HCT116 (cell line): ENCODE measurements around the gene TTR. TPM values are rescaled to one million over a fixed set of nuclear protein-coding genes. Genes with fewer than 3 reads are reported as not detected.

Experiments
- ATAC-seq: fragments of 200-7000 bp; cut with Tn5 transposase; 2 replicates; pipeline ENCODE4 v1.9.1; 2020; ENCODE audit warnings: mild to moderate bottlenecking, moderate library complexity
- BruUV-seq: library from RNA; stranded (reverse); fragments of 400-500 nt; replicated peaks from 2 replicates; lab custom pipeline; 2021; lab: Mats Ljungman, UMichigan
- CTCF ChIA-PET: fragments of 300-600 bp; sonication (Branson Sonifier 250); formaldehyde crosslinking; loops from one replicate; lab custom pipeline; 2021; ENCODE audit warnings: antibody characterized with exemption; lab: Charles Lee
- POLR2A ChIA-PET: fragments of 300-600, 350-600 bp; sonication (Branson Sonifier 250); formaldehyde crosslinking; loops from one replicate; lab custom pipeline; 2021; ENCODE audit warnings: antibody characterized with exemption; lab: Charles Lee
- RAD21 ChIA-PET, 2 experiments: fragments of 300-600 bp; sonication (Branson Sonifier 250); formaldehyde crosslinking; loops; one replicate each; lab custom pipeline; 2023; ENCODE audit warnings: low total read pairs in 2 of 2; ENCODE audit not compliant: uncharacterized antibody in 2 of 2, unreplicated experiment in 2 of 2, low non-redundant PET in 1 of 2; lab: Charles Lee
- DNase-seq: peaks from one replicate; pipeline ENCODE4 v3.0.0-alpha.2; 2010; ENCODE audit warnings: low read depth, low spot score
- H2AFZ ChIP-seq: fragments of 200-600 bp; shearing (Covaris generic), sonication (generic); 2 replicates; pipeline ENCODE4 v1.6.1; 2017; ENCODE audit warnings: low read depth, mixed run types, mixed read lengths, antibody characterized with exemption, low read length; ENCODE audit not compliant: poor library complexity, severe bottlenecking
- H3K27ac ChIP-seq: 2 replicates; pipeline ENCODE4 v1.5.1; 2012; ENCODE audit warnings: low read depth, low read length
- H3K27me3 ChIP-seq: fragments of 200-600 bp; sonication (generic); 2 replicates; pipeline ENCODE4 v1.6.1; 2016; ENCODE audit warnings: mixed run types, low read length, mixed read lengths; ENCODE audit not compliant: insufficient read depth
- H3K36me3 ChIP-seq, 2 experiments: fragments of 200-500 bp in 1 of 2; fragments of 200-600 bp in 1 of 2; sonication (Bioruptor generic) in 1 of 2; sonication (generic) in 1 of 2; 2 replicates each; pipeline versions ENCODE4 v1.5.1 to v1.6.1; 2014 to 2016; ENCODE audit warnings: low read length in 2 of 2, inconsistent platforms in 1 of 2, mixed read lengths in 1 of 2, mixed run types in 1 of 2; ENCODE audit not compliant: insufficient read depth in 2 of 2, control insufficient read depth in 1 of 2
- H3K4me1 ChIP-seq, 2 experiments: fragments of 200-600 bp in 1 of 2; sonication (generic) in 1 of 2; 2 replicates each; pipeline versions ENCODE4 v1.5.1 to v1.6.1; 2012 to 2017; ENCODE audit warnings: low read length in 2 of 2, inconsistent platforms in 1 of 2, mild to moderate bottlenecking in 1 of 2, mixed read lengths in 1 of 2, mixed run types in 1 of 2, moderate library complexity in 1 of 2; ENCODE audit not compliant: insufficient read depth in 2 of 2, control insufficient read depth in 1 of 2
- H3K4me2 ChIP-seq: fragments of 200-600 bp; sonication (generic); 2 replicates; pipeline ENCODE4 v1.6.1; 2017; ENCODE audit warnings: mixed run types, low read length, mixed read lengths
- H3K4me3 ChIP-seq, 2 experiments: fragments of 200-600 bp in 1 of 2; sonication (generic) in 1 of 2; replicated peaks in 1 of 2; 2 replicates each; pipeline ENCODE4 v1.5.1; 2011 to 2016; ENCODE audit warnings: low read length in 2 of 2, control low read depth in 1 of 2, low read depth in 1 of 2, mild to moderate bottlenecking in 1 of 2, mixed read lengths in 1 of 2, mixed run types in 1 of 2
- H3K79me2 ChIP-seq: fragments of 200-600 bp; sonication (generic); 2 replicates; pipeline ENCODE4 v1.6.1; 2017; ENCODE audit warnings: mild to moderate bottlenecking, mixed run types, low read length, moderate library complexity, mixed read lengths; ENCODE audit not compliant: insufficient read depth
- H3K9ac ChIP-seq: fragments of 200-600 bp; sonication (generic); 2 replicates; pipeline ENCODE4 v1.6.1; 2016; ENCODE audit warnings: low read length, mixed read lengths
- H3K9me2 ChIP-seq: fragments of 200-600 bp; sonication (generic), shearing (Covaris generic); 2 replicates; pipeline ENCODE4 v1.6.1; 2017; ENCODE audit warnings: mixed run types, mild to moderate bottlenecking, moderate library complexity; ENCODE audit not compliant: insufficient read depth
- H3K9me3 ChIP-seq, 2 experiments: fragments of 200-500 bp in 1 of 2; fragments of 200-600 bp in 1 of 2; sonication (Bioruptor generic) in 1 of 2; sonication (generic) in 1 of 2; 2 replicates each; pipeline ENCODE4 v1.6.1; 2014 to 2017; ENCODE audit warnings: low read length in 2 of 2, mixed read lengths in 2 of 2, inconsistent platforms in 1 of 2, low read depth in 1 of 2, mild to moderate bottlenecking in 1 of 2, mixed run types in 1 of 2, moderate library complexity in 1 of 2; ENCODE audit not compliant: control insufficient read depth in 1 of 2, insufficient read depth in 1 of 2
- H4K20me1 ChIP-seq: fragments of 200-600 bp; sonication (generic), shearing (Covaris generic); 2 replicates; pipeline ENCODE4 v1.6.1; 2017; ENCODE audit warnings: mixed run types, mild to moderate bottlenecking, moderate library complexity; ENCODE audit not compliant: insufficient read depth
- ATF3 ChIP-seq: IDR thresholded peaks from 2 replicates; pipeline ENCODE4 v1.6.1; 2012
- CEBPB ChIP-seq: IDR thresholded peaks from 2 replicates; pipeline ENCODE4 v1.6.1; 2012; ENCODE audit warnings: low read depth
- EZH2 ChIP-seq: fragments of 200-600 bp; sonication (generic); IDR thresholded peaks from 2 replicates; pipeline ENCODE4 v1.6.1; 2017; ENCODE audit warnings: antibody characterized with exemption, mixed run types
- FOSL1 ChIP-seq: IDR thresholded peaks from 2 replicates; pipeline ENCODE4 v1.6.1; 2012; ENCODE audit warnings: low read depth
- TCF7L2 ChIP-seq: IDR thresholded peaks from 2 replicates; pipeline ENCODE4 v1.7.0; 2011; ENCODE audit warnings: borderline replicate concordance, inconsistent platforms; ENCODE audit not compliant: insufficient read depth, insufficient read length; ENCODE audit errors: extremely low read depth
- ZBTB33 ChIP-seq: IDR thresholded peaks from 2 replicates; pipeline ENCODE4 v1.6.1; 2011; ENCODE audit warnings: mild to moderate bottlenecking, low read length, moderate library complexity; ENCODE audit not compliant: insufficient replicate concordance; ENCODE audit errors: extremely low read depth
- ZNF274 ChIP-seq: fragments of 200-500 bp; sonication (Bioruptor generic); IDR thresholded peaks from 2 replicates; pipeline ENCODE4 v1.6.1; 2014; ENCODE audit warnings: mild to moderate bottlenecking, low read depth, low read length, inconsistent platforms
- intact Hi-C: fragments of 100-400 bp; cut with micrococcal nuclease; formaldehyde crosslinking; loops from 2 replicates; pipeline ENCODE4 v1.10.0; 2022
- total RNA-seq: library from RNA; stranded (reverse); gene quantifications from one replicate; pipeline ENCODE4 v1.2.1, GENCODE V29; 2021; ENCODE audit not compliant: unreplicated experiment

TTR gene
- total RNA-seq, 1 experiment from 2014 or later = 1.2 TPM

- H3K27ac ChIP-seq = no peak overlapping the region
- no peak for TF ChIP-seq ZBTB33
- TF ChIP-seq EZH2 = no peak
- TF ChIP-seq FOSL1 = no peak
- no peak for TF ChIP-seq CEBPB
- TF ChIP-seq TCF7L2 = no peak
- TF ChIP-seq ATF3 = no peak
- no peak for TF ChIP-seq ZNF274
- H3K4me1 ChIP-seq = no peaks in the 10 kb centered on the region
- CTCF ChIA-PET = no interaction called here
- H3K27me3 ChIP-seq = no peaks in the 10 kb centered on the region
- no peaks in the 10 kb centered on the region for H3K9me2 ChIP-seq
- H3K4me2 ChIP-seq = no peak overlapping the region
- RAD21 ChIA-PET = no interaction called here
- no peak overlapping the region for H3K4me3 ChIP-seq
- no peak overlapping the region for H2AFZ ChIP-seq
- no TSS peak for BruUV-seq
- intact Hi-C loops = no loop called here
- POLR2A ChIA-PET = no interaction called here
- H3K9ac ChIP-seq = no peak overlapping the region
- H3K9me3 ChIP-seq = no peaks in the 10 kb centered on the region
- ATAC-seq (no peak), DNase-seq (no peak)
- H4K20me1 ChIP-seq = no peaks in the 10 kb centered on the region
- H3K36me3 ChIP-seq = no peaks in the 10 kb centered on the region
- H3K79me2 ChIP-seq = no peaks in the 10 kb centered on the region
Measured at GRCh38 chr18:31583185-31583854, 8.4 kb upstream of the TTR start.
